ENCODE data around the gene CHRNA1. TPM values are rescaled to one million over a fixed set of nuclear protein-coding genes. Genes with fewer than 3 reads are reported as not detected.

The CHRNA1 gene
- total RNA-seq, 1 donor from 2014 or later = not detected

DNA sequence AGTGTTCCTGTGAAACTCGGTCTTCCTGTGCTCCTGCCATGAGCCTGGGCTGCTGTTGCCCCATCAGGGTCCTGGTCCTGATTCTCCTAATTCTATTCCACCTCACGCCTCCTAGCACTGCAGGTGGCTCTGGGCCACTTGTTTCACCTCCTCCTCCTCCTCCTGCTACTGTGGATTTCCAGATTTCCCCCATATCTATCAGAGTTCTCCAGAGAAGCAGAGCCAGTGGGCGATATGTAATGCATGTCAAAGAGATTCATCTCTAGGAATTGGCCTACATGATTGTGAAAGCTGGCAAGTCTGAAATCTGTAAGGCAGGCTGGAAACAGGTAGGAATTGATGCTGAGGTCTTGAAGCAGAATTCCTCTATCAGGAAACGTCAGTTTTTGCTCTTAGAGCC lies 45.3 kb downstream of the CHRNA1 start:
- no peak overlapping the region for H3K4me3 Mint-ChIP-seq (ENCODE audit: low read depth)
- H3K36me3 Mint-ChIP-seq (ENCODE audit: insufficient read depth) = no peaks in the 10 kb centered on the region
- H3K27me3 Mint-ChIP-seq = no peaks in the 10 kb centered on the region
- peaks cover 7% of the 10 kb centered on the region for H3K9me3 Mint-ChIP-seq (ENCODE audit: low read depth)
- H3K4me1 Mint-ChIP-seq (ENCODE audit: low read depth) = no peaks in the 10 kb centered on the region
- no peak for DNase-seq (ENCODE audit: low spot score, unreplicated experiment)
- H3K27ac Mint-ChIP-seq = no peak overlapping the region
- TF ChIP-seq, protein P1, sequence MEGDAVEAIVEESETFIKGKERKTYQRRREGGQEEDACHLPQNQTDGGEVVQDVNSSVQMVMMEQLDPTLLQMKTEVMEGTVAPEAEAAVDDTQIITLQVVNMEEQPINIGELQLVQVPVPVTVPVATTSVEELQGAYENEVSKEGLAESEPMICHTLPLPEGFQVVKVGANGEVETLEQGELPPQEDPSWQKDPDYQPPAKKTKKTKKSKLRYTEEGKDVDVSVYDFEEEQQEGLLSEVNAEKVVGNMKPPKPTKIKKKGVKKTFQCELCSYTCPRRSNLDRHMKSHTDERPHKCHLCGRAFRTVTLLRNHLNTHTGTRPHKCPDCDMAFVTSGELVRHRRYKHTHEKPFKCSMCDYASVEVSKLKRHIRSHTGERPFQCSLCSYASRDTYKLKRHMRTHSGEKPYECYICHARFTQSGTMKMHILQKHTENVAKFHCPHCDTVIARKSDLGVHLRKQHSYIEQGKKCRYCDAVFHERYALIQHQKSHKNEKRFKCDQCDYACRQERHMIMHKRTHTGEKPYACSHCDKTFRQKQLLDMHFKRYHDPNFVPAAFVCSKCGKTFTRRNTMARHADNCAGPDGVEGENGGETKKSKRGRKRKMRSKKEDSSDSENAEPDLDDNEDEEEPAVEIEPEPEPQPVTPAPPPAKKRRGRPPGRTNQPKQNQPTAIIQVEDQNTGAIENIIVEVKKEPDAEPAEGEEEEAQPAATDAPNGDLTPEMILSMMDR (IDR thresholded peaks at IDR 0.05; ENCODE audit: unreplicated experiment) = no peak

DNA sequence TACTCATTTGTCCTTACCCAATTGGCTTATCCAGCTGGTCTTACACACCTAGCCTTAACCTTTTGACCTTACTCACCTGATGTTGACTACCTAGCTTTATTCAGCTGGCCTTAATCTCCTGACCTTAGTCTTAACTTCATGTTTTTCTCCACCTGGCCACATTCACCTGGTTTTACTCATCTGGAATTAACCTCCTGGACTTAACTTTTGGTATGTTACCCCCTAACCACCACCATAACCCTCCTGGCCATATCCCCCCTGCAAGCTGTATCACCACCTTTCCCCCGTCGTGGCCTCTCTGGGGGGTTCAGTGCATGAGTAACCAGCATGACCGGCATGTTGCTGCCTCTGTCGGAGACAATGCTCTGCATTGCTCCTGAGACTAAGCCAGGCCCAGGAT lies 45.7 kb downstream of the CHRNA1 start:
- no peak for DNase-seq (ENCODE audit: low spot score, unreplicated experiment)
- H3K27me3 Mint-ChIP-seq = no peaks in the 10 kb centered on the region
- H3K27ac Mint-ChIP-seq = no peak overlapping the region
- TF ChIP-seq, protein P1 (IDR thresholded peaks at IDR 0.05; ENCODE audit: unreplicated experiment) = no peak
- no peaks in the 10 kb centered on the region for H3K4me1 Mint-ChIP-seq (ENCODE audit: low read depth)
- no peaks in the 10 kb centered on the region for H3K36me3 Mint-ChIP-seq (ENCODE audit: insufficient read depth)
- H3K4me3 Mint-ChIP-seq (ENCODE audit: low read depth) = no peak overlapping the region
- peaks cover 7% of the 10 kb centered on the region for H3K9me3 Mint-ChIP-seq (ENCODE audit: low read depth)

DNA sequence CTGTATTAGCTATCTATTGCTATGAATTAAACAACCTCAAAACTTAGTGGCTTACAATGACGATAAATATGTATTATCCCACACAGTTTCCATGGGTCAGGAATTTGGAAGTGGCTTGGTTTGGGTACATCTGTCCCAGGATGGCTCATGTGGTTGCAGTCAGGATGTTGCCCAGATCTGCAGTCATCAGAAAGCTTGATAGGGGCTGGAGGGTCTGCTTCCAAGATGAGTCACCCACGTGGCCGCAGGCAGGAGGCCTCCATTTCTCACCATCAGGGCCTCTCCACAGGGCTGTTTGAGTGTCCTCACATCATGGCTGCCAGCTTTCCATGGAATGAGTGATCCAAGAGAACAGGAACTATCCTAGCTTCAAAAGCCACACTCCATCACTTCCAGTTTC lies 46.4 kb downstream of the CHRNA1 start:
- no peaks in the 10 kb centered on the region for H3K27me3 Mint-ChIP-seq
- DNase-seq (ENCODE audit: low spot score, unreplicated experiment) = no peak
- no peaks in the 10 kb centered on the region for H3K4me1 Mint-ChIP-seq (ENCODE audit: low read depth)
- H3K4me3 Mint-ChIP-seq (ENCODE audit: low read depth) = no peak overlapping the region
- H3K36me3 Mint-ChIP-seq (ENCODE audit: insufficient read depth) = no peaks in the 10 kb centered on the region
- TF ChIP-seq, protein P1 (IDR thresholded peaks at IDR 0.05; ENCODE audit: unreplicated experiment) = no peak
- H3K9me3 Mint-ChIP-seq (ENCODE audit: low read depth) = peaks cover 7% of the 10 kb centered on the region
- H3K27ac Mint-ChIP-seq = no peak overlapping the region

DNA sequence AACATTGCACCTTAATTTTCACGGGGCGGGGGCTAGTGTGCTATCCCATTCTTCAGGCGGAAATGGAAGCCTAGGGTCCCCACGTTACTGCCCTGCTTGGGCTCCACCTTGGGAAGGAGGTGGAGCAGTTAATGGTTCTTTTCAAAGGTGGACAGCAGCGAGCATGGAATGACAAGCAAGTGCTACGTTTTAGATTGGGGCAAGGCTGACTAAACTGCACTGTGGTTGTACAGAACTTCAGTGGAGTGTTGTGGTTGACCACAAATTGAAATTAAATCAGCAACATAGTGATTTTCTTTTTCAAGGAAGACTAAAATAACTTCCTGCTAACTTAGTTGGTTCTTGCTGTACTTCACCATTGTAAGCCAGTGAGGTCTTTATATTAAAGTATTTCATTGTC lies 47.0 kb downstream of the CHRNA1 start:
- Mint-ChIP-seq H3K36me3 (ENCODE audit: insufficient read depth) (no peaks in the 10 kb centered on the region), H3K27me3 (no peaks in the 10 kb centered on the region), H3K4me1 (ENCODE audit: low read depth) (no peaks in the 10 kb centered on the region), H3K9me3 (ENCODE audit: low read depth) (peaks cover 7% of the 10 kb centered on the region), H3K27ac (no peak overlapping the region), H3K4me3 (ENCODE audit: low read depth) (no peak overlapping the region)
- TF ChIP-seq, protein P1 (IDR thresholded peaks at IDR 0.05; ENCODE audit: unreplicated experiment) = no peak
- DNase-seq (ENCODE audit: low spot score, unreplicated experiment) = no peak

DNA sequence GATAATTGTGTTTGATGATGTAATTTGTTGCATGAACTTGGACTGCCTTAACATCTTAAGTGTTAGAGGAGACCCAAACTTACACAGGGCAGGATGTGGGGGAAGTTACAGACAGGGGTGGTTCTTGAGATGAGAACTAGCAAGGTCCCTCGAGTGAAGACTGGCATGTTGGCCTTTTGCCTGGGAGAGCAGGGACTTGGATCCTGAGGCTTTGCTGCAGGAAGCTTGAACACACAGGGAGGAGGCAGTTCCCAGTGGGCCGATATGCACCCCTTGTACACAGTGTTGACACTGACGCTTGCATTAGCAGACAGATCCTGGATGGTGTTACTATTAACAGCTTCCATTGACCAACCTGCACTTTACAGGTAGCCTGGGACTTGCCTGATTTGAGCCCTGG lies 47.5 kb downstream of the CHRNA1 start:
- Mint-ChIP-seq H3K4me3 (ENCODE audit: low read depth) (no peak overlapping the region), H3K9me3 (ENCODE audit: low read depth) (peaks cover 7% of the 10 kb centered on the region), H3K27ac (no peak overlapping the region), H3K4me1 (ENCODE audit: low read depth) (no peaks in the 10 kb centered on the region), H3K36me3 (ENCODE audit: insufficient read depth) (no peaks in the 10 kb centered on the region), H3K27me3 (no peaks in the 10 kb centered on the region)
- TF ChIP-seq, protein P1 (IDR thresholded peaks at IDR 0.05; ENCODE audit: unreplicated experiment) = no peak
- DNase-seq (ENCODE audit: low spot score, unreplicated experiment) = no peak

Data from progenitor cell of endocrine pancreas (in vitro differentiated cells).